Parathyroid adenoma (tissue), 2 donors: Measurements from ENCODE around the gene ARHGAP8.
A peak's percentile ranks its signal among the peaks of the same experiment; 100 is the strongest.

Experiments
- H2AFZ ChIP-seq: fragments of 300-600 bp; sonication (generic); one replicate; pipeline ENCODE4 v1.7.0; 2017; ENCODE audit warnings: antibody characterized with exemption, mild to moderate bottlenecking
- H3K27ac ChIP-seq: fragments of 300-600 bp; sonication (generic); one replicate; pipeline ENCODE4 v1.7.0; 2017
- H3K27me3 ChIP-seq: fragments of 300-600 bp; sonication (generic); one replicate; pipeline ENCODE4 v1.7.0; 2017; ENCODE audit warnings: low read length; ENCODE audit not compliant: control insufficient read depth, insufficient read depth
- H3K36me3 ChIP-seq: fragments of 300-600 bp; sonication (generic); one replicate; pipeline ENCODE4 v1.7.0; 2017; ENCODE audit warnings: low read length; ENCODE audit not compliant: control insufficient read depth, insufficient read depth
- H3K4me1 ChIP-seq: fragments of 300-600 bp; sonication (generic); one replicate; pipeline ENCODE4 v1.7.0; 2017; ENCODE audit warnings: control low read depth
- H3K4me2 ChIP-seq: fragments of 300-600 bp; sonication (generic); one replicate; pipeline ENCODE4 v1.7.0; 2017; ENCODE audit warnings: low read length
- H3K4me3 ChIP-seq: fragments of 300-600 bp; sonication (generic); one replicate; pipeline ENCODE4 v1.7.0; 2017; ENCODE audit warnings: low read depth, low read length
- H3K79me2 ChIP-seq: fragments of 300-600 bp; sonication (generic); one replicate; pipeline ENCODE4 v1.7.0; 2017; ENCODE audit warnings: control low read depth
- H3K9ac ChIP-seq: fragments of 300-600 bp; sonication (generic); one replicate; pipeline ENCODE4 v1.7.0; 2017; ENCODE audit warnings: mild to moderate bottlenecking
- H3K9me3 ChIP-seq: fragments of 300-600 bp; sonication (generic); one replicate; pipeline ENCODE4 v1.7.0; 2017; ENCODE audit warnings: low read length; ENCODE audit not compliant: control insufficient read depth
- CTCF ChIP-seq: fragments of 300-600 bp; sonication (generic); IDR thresholded peaks from one replicate; pipeline ENCODE4 v1.7.0; 2017; ENCODE audit warnings: antibody characterized with exemption, mild to moderate bottlenecking
- donor health status: primary hyperparathyroidism.

ARHGAP8 gene

GRCh38 chr22:44752285-44753188, at the start of gene ARHGAP8:
TSS of gene ARHGAP8 (plus strand) at chr22:44752575. CDS start at chr22:44786528, 33,953 bp downstream.
- Histone ChIP-seq H3K4me2 (peak within 1 kb of the TSS; percentile 72), H3K9ac (no peak within 1 kb of the TSS), H3K9me3 (no peaks in the 10 kb centered on the region), H2AFZ (peak within 1 kb of the TSS; percentile 83), H3K27me3 (no peaks in the 10 kb centered on the region), H3K4me1 (peaks cover 11% of the 10 kb centered on the region), H3K27ac (peak within 1 kb of the TSS; percentile 32), H3K36me3 (no peaks in the 10 kb centered on the region), H3K4me3 (peak within 1 kb of the TSS; percentile 57), H3K79me2 (no peaks in the 10 kb centered on the region)
- TF ChIP-seq CTCF = no peak

- H3K9ac ChIP-seq = no peak overlapping the region
These were observed 49.0 kb upstream of the ARHGAP8 start for GRCh38 chr22:44703255-44703870.

GRCh38 chr22:44704159-44705021, 48.0 kb upstream of the ARHGAP8 start:
- H3K4me1 ChIP-seq = peaks cover 3% of the 10 kb centered on the region
- no peak for TF ChIP-seq CTCF
- no peaks in the 10 kb centered on the region for H3K36me3 ChIP-seq
- no peaks in the 10 kb centered on the region for H3K9me3 ChIP-seq
- H3K4me2 ChIP-seq = no peak overlapping the region
- H2AFZ ChIP-seq = no peak overlapping the region
- H3K27me3 ChIP-seq = no peaks in the 10 kb centered on the region
- no peak overlapping the region for H3K4me3 ChIP-seq
- no peak overlapping the region for H3K9ac ChIP-seq
- H3K79me2 ChIP-seq = peaks cover 5% of the 10 kb centered on the region
- H3K27ac ChIP-seq = no peak overlapping the region

More at GRCh38 chr22:44703255-44703870, 49.0 kb upstream of the ARHGAP8 start:
- peak overlapping the region; percentile 81 for H3K4me2 ChIP-seq
- TF ChIP-seq CTCF = no peak
- peak overlapping the region; percentile 59 for H3K4me3 ChIP-seq
- no peaks in the 10 kb centered on the region for H3K36me3 ChIP-seq
- peaks cover 3% of the 10 kb centered on the region for H3K4me1 ChIP-seq
- no peaks in the 10 kb centered on the region for H3K27me3 ChIP-seq
- H3K9me3 ChIP-seq = no peaks in the 10 kb centered on the region
- H2AFZ ChIP-seq = no peak overlapping the region
- no peak overlapping the region for H3K27ac ChIP-seq
- peaks cover 5% of the 10 kb centered on the region for H3K79me2 ChIP-seq

GRCh38 chr22:44705022-44705297, 47.4 kb upstream of the ARHGAP8 start:
- H3K79me2 ChIP-seq = peaks cover 5% of the 10 kb centered on the region
- H2AFZ ChIP-seq = no peak overlapping the region
- H3K9me3 ChIP-seq = no peaks in the 10 kb centered on the region
- no peaks in the 10 kb centered on the region for H3K36me3 ChIP-seq
- TF ChIP-seq CTCF = no peak
- no peaks in the 10 kb centered on the region for H3K27me3 ChIP-seq
- no peak overlapping the region for H3K4me3 ChIP-seq
- H3K9ac ChIP-seq = no peak overlapping the region
- no peak overlapping the region for H3K4me2 ChIP-seq
- no peak overlapping the region for H3K27ac ChIP-seq
- H3K4me1 ChIP-seq = peaks cover 3% of the 10 kb centered on the region
